H1 (cell line): ENCODE data around the gene CHST2. TPM values are rescaled to one million over a fixed set of nuclear protein-coding genes. Genes with fewer than 3 reads are reported as not detected.

Experiments
- CTCF ChIA-PET: fragments of 300-600 bp; sonication (Branson Sonifier 250); formaldehyde crosslinking; loops from one replicate; lab custom pipeline; 2021; ENCODE audit not compliant: partially characterized antibody; lab: Charles Lee
- POLR2A ChIA-PET: fragments of 300-600 bp; sonication (Branson Sonifier 250); formaldehyde crosslinking; loops from one replicate; lab custom pipeline; 2021; ENCODE audit warnings: inconsistent platforms; ENCODE audit not compliant: partially characterized antibody; lab: Charles Lee
- DNase-seq, 2 experiments: peaks; one replicate each; pipeline versions ENCODE4 v3.0.0 to v3.0.0-alpha.2; 2010 to 2022; ENCODE audit warnings: low spot score in 2 of 2, low read depth in 1 of 2, mixed read lengths in 1 of 2
- FAIRE-seq: peaks from 2 replicates; lab custom pipeline; 2011; peaks lifted over from hg19 to GRCh38; lab: Jason Lieb, UNC
- H2AFZ ChIP-seq: 2 replicates; pipeline ENCODE4 v1.8.1; 2012; ENCODE audit warnings: low read length, inconsistent platforms
- H2AK5ac ChIP-seq: 2 replicates; pipeline ENCODE4 v1.6.1; 2013; ENCODE audit warnings: low read depth, low read length
- H2BK120ac ChIP-seq: replicated peaks from 2 replicates; pipeline ENCODE3; 2013; ENCODE audit warnings: low read depth, low read length, inconsistent platforms
- H2BK12ac ChIP-seq: 2 replicates; pipeline ENCODE4 v1.6.1; 2013; ENCODE audit warnings: low read depth, low read length
- H2BK15ac ChIP-seq: 2 replicates; pipeline ENCODE4 v1.6.1; 2013; ENCODE audit warnings: low read length
- H2BK20ac ChIP-seq: 2 replicates; pipeline ENCODE4 v1.6.1; 2013; ENCODE audit warnings: low read length
- H2BK5ac ChIP-seq: 2 replicates; pipeline ENCODE4 v1.6.1; 2013; ENCODE audit warnings: low read depth, low read length
- H3K14ac ChIP-seq: 2 replicates; pipeline ENCODE4 v1.6.1; 2013; ENCODE audit warnings: inconsistent platforms; ENCODE audit not compliant: insufficient read length
- H3K18ac ChIP-seq: 2 replicates; pipeline ENCODE4 v1.6.1; 2013; ENCODE audit warnings: low read length; ENCODE audit errors: extremely low read depth
- H3K23ac ChIP-seq: 2 replicates; pipeline ENCODE4 v1.6.1; 2013; ENCODE audit warnings: inconsistent platforms; ENCODE audit not compliant: insufficient read length
- H3K23me2 ChIP-seq: 2 replicates; pipeline ENCODE4 v1.6.1; 2013; ENCODE audit warnings: low read depth, low read length
- H3K27ac ChIP-seq: 2 replicates; pipeline ENCODE4 v1.6.1; 2011; ENCODE audit warnings: low read depth, low read length, inconsistent platforms
- H3K27me3 ChIP-seq, 4 experiments: replicated peaks in 1 of 4; 1 replicate in 1 of 4; 2 replicates in 3 of 4; pipeline versions ENCODE4 v1.6.1 to v1.8.1; 2011 to 2013; ENCODE audit warnings: low read length in 3 of 4, mild to moderate bottlenecking in 3 of 4, inconsistent platforms in 2 of 4, mixed read lengths in 2 of 4, moderate library complexity in 1 of 4; ENCODE audit not compliant: control insufficient read depth in 3 of 4, insufficient read depth in 3 of 4; ENCODE audit errors: extremely low read depth in 1 of 4
- H3K36me3 ChIP-seq, 4 experiments: 2 replicates each; pipeline versions ENCODE4 v1.6.1 to v1.8.1; 2011 to 2013; ENCODE audit warnings: mild to moderate bottlenecking in 4 of 4, low read length in 3 of 4, moderate library complexity in 2 of 4, control low read depth in 1 of 4, inconsistent platforms in 1 of 4; ENCODE audit not compliant: insufficient read depth in 4 of 4, control insufficient read depth in 2 of 4
- H3K4ac ChIP-seq: replicated peaks from 2 replicates; pipeline ENCODE3; 2013; ENCODE audit warnings: low read length, low read depth, mixed read lengths, inconsistent platforms; ENCODE audit not compliant: insufficient read length
- H3K4me1 ChIP-seq, 4 experiments: replicated peaks in 1 of 4; 1 replicate in 1 of 4; 2 replicates in 3 of 4; pipeline versions ENCODE4 v1.6.1 to v1.8.1; 2011 to 2013; ENCODE audit warnings: low read length in 3 of 4, inconsistent platforms in 2 of 4, mixed read lengths in 1 of 4; ENCODE audit not compliant: insufficient read depth in 4 of 4, control insufficient read depth in 3 of 4
- H3K4me2 ChIP-seq, 2 experiments: 2 replicates each; pipeline versions ENCODE4 v1.6.1 to v1.8.1; 2011 to 2013; ENCODE audit warnings: low read depth in 2 of 2, low read length in 2 of 2, control low read depth in 1 of 2, inconsistent platforms in 1 of 2, mild to moderate bottlenecking in 1 of 2; ENCODE audit not compliant: insufficient read depth in 1 of 2
- H3K4me3 ChIP-seq, 4 experiments: fragments of 200-600, 300-600 bp in 1 of 4; sonication (generic), shearing (Covaris generic), sonication (Bioruptor Twin) in 1 of 4; 2 replicates each; pipeline versions ENCODE4 v1.5.1 to v1.8.1; 2011 to 2016; ENCODE audit warnings: low read length in 4 of 4, low read depth in 3 of 4, control low read depth in 2 of 4, inconsistent platforms in 2 of 4, mild to moderate bottlenecking in 2 of 4, mixed read lengths in 1 of 4, moderate library complexity in 1 of 4; ENCODE audit not compliant: insufficient read depth in 2 of 4; ENCODE audit errors: extremely low read depth in 1 of 4
- H3K56ac ChIP-seq: replicated peaks from 2 replicates; pipeline ENCODE3; 2013; ENCODE audit warnings: low read depth, mild to moderate bottlenecking, mixed read lengths, low read length, inconsistent platforms; ENCODE audit not compliant: insufficient read length
- H3K79me1 ChIP-seq: 2 replicates; pipeline ENCODE4 v1.6.1; 2013; ENCODE audit warnings: low read depth, low read length, control low read depth
- H3K79me2 ChIP-seq, 2 experiments: 2 replicates each; pipeline versions ENCODE4 v1.6.1 to v1.8.1; 2012 to 2013; ENCODE audit warnings: low read length in 2 of 2, mild to moderate bottlenecking in 2 of 2, inconsistent platforms in 1 of 2; ENCODE audit not compliant: insufficient read depth in 2 of 2, control insufficient read depth in 1 of 2
- H3K9ac ChIP-seq, 4 experiments: replicated peaks in 1 of 4; 1 replicate in 1 of 4; 2 replicates in 3 of 4; pipeline versions ENCODE4 v1.6.1 to v1.8.1; 2011 to 2013; ENCODE audit warnings: low read depth in 3 of 4, low read length in 3 of 4, control low read depth in 2 of 4, mild to moderate bottlenecking in 2 of 4, moderate library complexity in 2 of 4, inconsistent platforms in 1 of 4; ENCODE audit errors: extremely low read depth in 1 of 4
- H3K9me3 ChIP-seq, 2 experiments: 2 replicates each; pipeline versions ENCODE4 v1.6.1 to v1.8.1; 2012 to 2013; ENCODE audit warnings: mild to moderate bottlenecking in 2 of 2, moderate library complexity in 2 of 2, control low read depth in 1 of 2, inconsistent platforms in 1 of 2, low read depth in 1 of 2, low read length in 1 of 2, mixed read lengths in 1 of 2; ENCODE audit not compliant: insufficient read depth in 2 of 2
- H4K20me1 ChIP-seq, 2 experiments: replicated peaks in 1 of 2; 2 replicates each; pipeline versions ENCODE3 to v1.8.1; 2011 to 2013; ENCODE audit warnings: inconsistent platforms in 2 of 2, low read length in 2 of 2, mild to moderate bottlenecking in 1 of 2; ENCODE audit not compliant: insufficient read depth in 2 of 2, control insufficient read depth in 1 of 2
- H4K5ac ChIP-seq: 2 replicates; pipeline ENCODE4 v1.6.1; 2013; ENCODE audit warnings: low read length, low read depth, mixed read lengths, inconsistent platforms; ENCODE audit not compliant: insufficient read length
- H4K8ac ChIP-seq: 2 replicates; pipeline ENCODE4 v1.8.0; 2013; ENCODE audit warnings: mild to moderate bottlenecking, moderate library complexity, low read length, inconsistent platforms; ENCODE audit not compliant: insufficient read depth; ENCODE audit errors: extremely low read depth
- H4K91ac ChIP-seq: replicated peaks from 2 replicates; pipeline ENCODE3; 2013; ENCODE audit warnings: low read length, mixed read lengths, inconsistent platforms; ENCODE audit not compliant: insufficient read length
- ASH2L ChIP-seq: fragments of 200-600, 300-600 bp; sonication (generic); IDR thresholded peaks from one replicate; pipeline ENCODE4 v1.7.1; 2017; ENCODE audit warnings: low read length
- ATF2 ChIP-seq: IDR thresholded peaks from 2 replicates; pipeline ENCODE4 v1.6.1; 2012; ENCODE audit warnings: low read length, inconsistent platforms
- ATF3 ChIP-seq: IDR thresholded peaks from 2 replicates; pipeline ENCODE4 v1.6.1; 2011; ENCODE audit warnings: low read depth, mild to moderate bottlenecking, low read length; ENCODE audit not compliant: insufficient read depth
- BRCA1 ChIP-seq: IDR thresholded peaks from 2 replicates; pipeline ENCODE4 v1.6.1; 2012; ENCODE audit warnings: low read depth, low read length, improper control_type of control experiment
- EP300 ChIP-seq, 2 experiments: IDR thresholded peaks; 1 replicate in 1 of 2; 2 replicates in 1 of 2; pipeline ENCODE4 v1.6.1; 2011 to 2012; ENCODE audit warnings: low read depth in 2 of 2, low read length in 2 of 2, mild to moderate bottlenecking in 2 of 2, borderline replicate concordance in 1 of 2, inconsistent platforms in 1 of 2, moderate library complexity in 1 of 2
- GTF2F1 ChIP-seq: IDR thresholded peaks from 2 replicates; pipeline ENCODE4 v1.6.1; 2012; ENCODE audit warnings: low read depth, low read length, improper control_type of control experiment, borderline replicate concordance
- HDAC2 ChIP-seq, 2 experiments: fragments of 300-600 bp in 1 of 2; sonication (generic) in 1 of 2; IDR thresholded peaks; 2 replicates each; pipeline ENCODE4 v1.6.1; 2011 to 2012; ENCODE audit warnings: low read depth in 2 of 2, low read length in 2 of 2, mild to moderate bottlenecking in 2 of 2, moderate library complexity in 2 of 2, borderline replicate concordance in 1 of 2, inconsistent platforms in 1 of 2
- MAX ChIP-seq: IDR thresholded peaks from 2 replicates; pipeline ENCODE4 v1.6.1; 2012; ENCODE audit warnings: inconsistent platforms
- RNF2 ChIP-seq: fragments of 200-900, 300-1000 bp; sonication (generic); IDR thresholded peaks from 2 replicates; pipeline ENCODE4 v1.7.1; 2016; ENCODE audit warnings: borderline replicate concordance, low read depth, mild to moderate bottlenecking, antibody characterized with exemption, low read length; ENCODE audit not compliant: poor library complexity, severe bottlenecking; ENCODE audit errors: missing control alignments
- SP1 ChIP-seq: IDR thresholded peaks from 2 replicates; pipeline ENCODE4 v1.6.1; 2011; ENCODE audit warnings: low read depth, low read length
- SRF ChIP-seq: IDR thresholded peaks from 2 replicates; pipeline ENCODE4 v1.6.1; 2011; ENCODE audit warnings: mild to moderate bottlenecking, low read depth, low read length, moderate library complexity
- WGBS, 2 experiments: shearing (Covaris generic) in 1 of 2; methylation state at CpG; one replicate each; pipeline versions ENCODE4 v1.1.6 to v1.1.7; 2013 to 2015; ENCODE audit warnings: low lambda C conversion rate in 2 of 2, mixed read lengths in 2 of 2, inconsistent platforms in 1 of 2, low coverage in 1 of 2, missing lambda C conversion rate in 1 of 2; ENCODE audit not compliant: insufficient replicate concordance in 2 of 2, insufficient coverage in 1 of 2, insufficient read length in 1 of 2; ENCODE audit errors: extremely low coverage in 1 of 2, missing lambda C conversion rate in 1 of 2; 5-methylcytosine and 5-hydroxymethylcytosine counted together
- polyA plus RNA-seq, 7 experiments: library from polyadenylated mRNA; depleted of rRNA in 3 of 7; stranded (reverse) in 5 of 7; unstranded in 2 of 7; fragments of >200 nt in 5 of 7; fragments of 200-250 nt in 2 of 7; gene quantifications; 1 replicate in 5 of 7; 2 replicates in 1 of 7; 4 replicates in 1 of 7; pipeline versions ENCODE4 v1.2.1 to v1.2.3, GENCODE V29; 2011 to 2013; ENCODE audit warnings: missing spikeins in 2 of 7, mixed read lengths in 2 of 7
- total RNA-seq: library from RNA; stranded (reverse); fragmentation: NEBNext Ultra II Directional; extraction: Animal tissue kit (Norgen Biotek cat#: 25700); gene quantifications from 2 replicates; pipeline ENCODE4 v1.2.1, GENCODE V29; 2021

CHST2 gene
- total and polyA plus RNA-seq, 2 of the 8 experiments (the other 6 are each of a cell fraction or from before 2014, with no cell fraction given) = 3.2 to 15.1 TPM

GRCh38 chr3:143088835-143089234 lies 30.7 kb upstream of the CHST2 start:
- Histone ChIP-seq H3K14ac (no peak overlapping the region), H3K79me1 (no peaks in the 10 kb centered on the region), H3K23ac (no peak overlapping the region), H3K27me3 (no peaks in the 10 kb centered on the region), H4K91ac (no peak overlapping the region), H3K4me2 (no peak overlapping the region), H2AK5ac (no peak overlapping the region), H4K5ac (no peak overlapping the region), H2BK120ac (no peak overlapping the region), H2BK12ac (no peak overlapping the region), H4K8ac (no peak overlapping the region), H2BK15ac (no peak overlapping the region), H3K36me3 (no peaks in the 10 kb centered on the region; a peak in 1 of 8 replicates), H3K4me1 (no peaks in the 10 kb centered on the region), H3K23me2 (no peaks in the 10 kb centered on the region), H2BK20ac (no peak overlapping the region), H3K18ac (no peak overlapping the region), H3K79me2 (no peaks in the 10 kb centered on the region), H3K56ac (no peak overlapping the region), H3K4me3 (no peak overlapping the region), H3K27ac (no peak overlapping the region), H3K9ac (no peak overlapping the region), H3K9me3 (peaks cover 0 to 14% of the 10 kb centered on the region in 2 experiments; a peak in 2 of 4 replicates), H4K20me1 (no peaks in the 10 kb centered on the region), H2AFZ (no peak overlapping the region), H3K4ac (no peak overlapping the region), H2BK5ac (no peak overlapping the region)
- FAIRE-seq (no peak), DNase-seq (no peak)
- ChIA-PET POLR2A (no interaction called here), CTCF (no interaction called here)
- 86% methylated on average over 1 of the region's 1 CpG; no CpG with 5 or more reads in 1 of the 2 experiments for WGBS, 2 experiments
- TF ChIP-seq EP300 (IDR thresholded peaks at IDR 0.05; ENCODE audit: borderline replicate concordance in 1 of 2, low read depth in 2 of 2, low read length in 2 of 2) (no peak), ATF2 (no peak), ATF3 (no peak), SP1 (no peak), BRCA1 (no peak), MAX (no peak), ASH2L (no peak), HDAC2 (IDR thresholded peaks at IDR 0.05; ENCODE audit: borderline replicate concordance in 1 of 2, low read depth in 2 of 2, low read length in 2 of 2) (no peak), GTF2F1 (no peak), RNF2 (no peak), SRF (no peak)
